Stimulated activated CD8-positive, alpha-beta memory T cell treated with anti-CD3 and anti-CD28 coated beads, Interleukin-2, amount 100 ng/mL, for 1 hour (primary cell): ENCODE data around the gene CYFIP1.

ENCODE experiments used
- DNase-seq, 2 donors: peaks; one replicate each; pipeline ENCODE4 v3.0.0-alpha.2; 2020; ENCODE audit warnings: low read depth in 2 of 2

Gene CYFIP1

GRCh38 chr15:22968366-22968765, 11.8 kb downstream of the CYFIP1 start:
- no peak for DNase-seq

- DNase-seq: no peak
Measured at GRCh38 chr15:22967084-22967770, 12.9 kb downstream of the CYFIP1 start.

DNA sequence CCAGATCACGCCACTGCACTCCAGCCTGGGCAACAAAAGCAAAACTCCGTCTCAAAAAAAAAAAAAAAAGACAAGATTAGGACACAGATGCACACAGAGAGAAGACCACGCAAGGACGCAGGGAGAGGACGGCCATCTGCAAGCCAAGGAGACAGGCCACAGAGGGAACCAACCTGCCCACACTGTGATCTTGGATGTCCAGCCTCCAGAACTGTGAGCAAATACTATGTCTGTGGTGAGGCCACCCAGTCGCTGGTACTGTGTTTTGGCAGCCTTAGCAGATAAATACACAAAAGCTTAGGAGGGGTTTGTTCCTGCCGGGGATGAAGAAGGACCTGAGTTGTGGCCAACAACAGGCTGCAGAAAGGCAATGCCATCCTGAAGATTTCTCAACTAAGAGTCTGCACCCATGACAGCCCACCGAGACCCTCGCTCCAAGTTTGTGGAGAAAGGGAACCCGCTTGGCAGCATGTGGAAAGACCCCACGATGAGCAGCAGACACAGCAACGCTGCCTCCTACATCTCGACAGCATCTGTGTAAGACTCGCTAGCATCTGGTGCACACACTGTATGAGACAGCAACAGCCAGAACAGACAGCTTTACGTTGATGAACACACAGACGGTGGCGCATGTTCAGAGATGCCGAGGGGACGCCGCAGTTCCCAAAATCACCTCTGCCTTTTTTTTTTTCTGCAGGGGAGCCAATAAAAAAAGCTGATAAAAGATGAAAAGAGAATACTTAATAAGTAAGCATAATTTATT, 13.7 kb downstream of the CYFIP1 start:
- DNase-seq: no peak

DNA sequence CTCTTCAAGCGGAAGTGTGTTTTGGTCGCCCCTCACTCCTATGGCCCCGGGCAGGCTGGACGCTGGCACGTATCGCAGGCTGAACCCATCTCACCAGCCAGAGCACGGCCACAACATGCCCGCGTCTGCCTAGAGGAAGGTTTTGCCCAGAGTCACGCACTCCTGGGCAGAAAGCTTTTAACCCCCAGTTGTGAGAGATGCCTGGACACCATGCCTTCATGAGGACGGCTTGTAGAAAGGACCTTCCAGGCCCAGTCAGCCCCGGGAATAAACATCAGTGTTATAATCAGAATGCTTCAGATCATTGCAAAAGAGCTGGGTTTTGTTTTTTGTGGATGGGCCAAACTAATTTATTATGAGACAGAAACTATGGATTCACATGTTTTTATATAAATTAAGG, 16.5 kb downstream of the CYFIP1 start:
- DNase-seq: no peak

DNA sequence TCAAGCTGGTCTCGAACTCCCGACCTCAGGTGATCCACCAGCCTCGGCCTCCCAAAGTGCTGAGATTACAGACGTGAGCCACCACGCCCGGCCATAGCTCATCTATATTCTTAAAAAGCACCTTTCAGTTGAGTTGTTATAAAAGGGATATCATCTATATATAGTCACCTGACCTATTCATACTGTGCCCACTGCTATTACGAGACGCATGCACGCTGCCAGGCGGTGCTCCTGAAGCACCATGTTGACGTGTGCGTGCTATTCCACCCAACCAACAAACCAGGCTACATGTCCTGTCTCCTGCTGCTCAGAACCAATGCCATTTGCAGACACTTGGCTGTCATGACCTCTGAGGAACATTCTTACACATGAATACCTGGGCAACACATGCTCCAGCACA, 17.6 kb downstream of the CYFIP1 start:
- DNase-seq: no peak

- DNase-seq: no peak
Measured at GRCh38 chr15:22961762-22962161, 18.4 kb downstream of the CYFIP1 start.

- DNase-seq: no peak
Measured at GRCh38 chr15:22960556-22960955, 19.6 kb downstream of the CYFIP1 start.

DNA sequence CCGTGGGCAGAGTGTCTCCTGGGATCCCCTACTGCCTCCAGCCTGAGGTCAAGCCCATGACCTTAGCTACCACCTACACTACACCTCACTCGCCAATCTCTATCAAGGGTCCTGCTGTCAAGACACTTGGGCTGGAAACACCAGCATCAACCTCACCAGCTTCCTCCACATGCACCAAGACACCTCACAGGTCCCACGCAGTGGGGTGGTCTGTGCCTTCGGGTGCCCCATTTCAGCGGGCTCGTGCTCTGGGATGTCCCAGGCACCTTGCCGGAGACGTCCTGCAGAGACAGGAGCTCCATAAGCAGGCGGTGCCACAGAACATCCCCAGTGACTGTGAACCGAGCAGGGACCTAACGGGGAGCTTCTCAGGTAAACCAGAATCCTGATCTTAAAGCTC, 20.0 kb downstream of the CYFIP1 start:
- no peak for DNase-seq

- no peak for DNase-seq
Measured at GRCh38 chr15:22959321-22960101, 20.7 kb downstream of the CYFIP1 start.

- no peak for DNase-seq
Measured at GRCh38 chr15:22958487-22959280, 21.5 kb downstream of the CYFIP1 start.

DNA sequence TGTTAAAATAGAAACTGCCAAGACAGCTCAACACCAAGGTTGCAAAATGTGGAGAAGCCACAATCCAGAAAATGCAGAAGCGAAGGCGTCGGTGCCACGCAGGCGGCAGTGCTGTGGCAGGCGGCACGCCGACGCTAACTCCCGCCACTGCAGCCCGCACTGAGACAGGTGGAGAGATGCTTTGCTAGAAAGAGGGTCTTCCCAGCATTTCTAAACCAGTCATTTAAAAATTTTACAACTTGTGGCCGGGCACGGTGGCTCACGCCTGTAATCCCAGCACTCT, 23.2 kb downstream of the CYFIP1 start:
- DNase-seq: no peak

GRCh38 chr15:22956257-22956977, 23.8 kb downstream of the CYFIP1 start:
- no peak for DNase-seq

- DNase-seq: no peak
Measured at GRCh38 chr15:22955544-22956119, 24.5 kb downstream of the CYFIP1 start.

DNA sequence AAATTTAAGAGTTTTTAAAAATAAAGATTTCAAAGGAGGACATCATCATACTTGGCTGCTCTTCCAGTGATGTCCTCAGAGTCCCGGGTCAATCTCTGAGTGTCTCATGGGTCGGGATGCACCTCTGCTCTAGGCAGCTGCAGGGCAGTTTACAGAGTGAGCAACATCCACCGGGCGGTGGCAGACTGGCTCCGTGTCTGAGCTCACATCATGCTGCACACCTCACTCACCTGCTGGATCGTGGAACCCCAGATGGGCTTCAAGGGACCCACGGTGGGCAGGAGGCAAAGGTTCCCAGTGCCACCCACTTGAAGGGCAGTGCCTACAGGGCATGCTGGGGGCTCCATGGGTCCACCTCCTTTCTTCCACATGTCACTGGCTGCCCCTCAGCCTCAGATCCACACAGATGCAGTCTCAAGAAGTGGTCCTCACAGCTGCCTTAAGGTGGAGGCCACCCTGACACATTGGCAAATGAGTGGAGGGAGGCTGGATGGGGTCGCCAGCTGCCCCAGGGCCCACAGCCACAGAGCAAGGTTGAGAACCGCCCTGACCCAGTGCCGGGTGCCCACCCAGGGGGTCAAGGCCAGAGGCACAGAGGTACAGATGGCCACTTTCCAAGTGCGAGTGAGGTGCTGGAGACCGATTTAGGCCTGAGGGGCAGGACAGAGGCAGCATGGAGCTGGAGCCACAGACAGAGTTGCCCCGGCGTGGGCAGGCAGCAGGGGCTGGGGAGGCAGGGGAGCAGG, 25.2 kb downstream of the CYFIP1 start:
- no peak for DNase-seq

- DNase-seq: no peak
Measured at GRCh38 chr15:22954326-22954725, 25.8 kb downstream of the CYFIP1 start.

- DNase-seq: no peak
Measured at GRCh38 chr15:22952796-22953579, 27.2 kb downstream of the CYFIP1 start.

DNA sequence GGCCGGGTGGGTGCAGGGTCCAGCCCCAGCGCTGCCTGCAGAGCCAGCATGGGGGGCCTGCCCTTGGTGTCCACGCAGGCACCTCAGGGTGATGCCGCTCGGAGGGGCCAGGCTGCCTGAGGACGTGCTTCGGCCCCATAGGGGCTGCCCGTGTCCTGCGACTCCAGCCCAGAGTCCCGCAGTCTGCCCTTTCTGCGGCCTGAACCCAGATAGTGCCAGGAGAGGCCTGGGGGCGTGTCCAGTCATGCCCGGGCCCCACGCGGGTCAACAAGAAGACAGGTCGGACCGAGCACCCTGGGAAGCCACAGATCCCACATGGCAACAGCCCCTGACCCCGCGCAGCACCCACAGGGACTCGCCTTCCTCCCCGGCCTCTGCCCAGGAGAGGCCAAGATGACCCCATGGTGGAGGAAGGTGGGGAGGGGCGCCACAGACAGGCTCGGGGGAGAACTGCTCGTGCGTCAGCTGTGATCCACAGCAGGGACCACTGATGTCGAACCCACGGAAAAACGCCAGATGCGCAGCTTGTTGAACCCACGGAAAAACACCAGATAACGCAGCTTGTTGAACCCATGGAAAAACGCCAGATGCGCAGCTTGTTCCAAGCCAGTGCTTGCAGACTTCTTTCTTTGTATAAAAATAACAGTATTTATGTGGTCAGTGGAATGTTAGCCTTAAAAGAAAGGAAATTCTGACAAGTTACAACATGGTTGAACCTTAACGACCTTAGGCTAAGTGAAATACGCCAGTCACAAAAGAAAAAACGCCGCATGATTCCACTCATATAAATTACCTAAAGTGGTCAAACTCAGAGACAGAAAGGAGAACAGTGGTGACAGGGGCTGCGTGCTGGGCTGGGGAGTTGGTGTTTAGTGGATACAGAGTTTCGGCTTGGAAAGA, 28.5 kb downstream of the CYFIP1 start:
- no peak for DNase-seq

- no peak for DNase-seq
Measured at GRCh38 chr15:22951031-22951380, 29.2 kb downstream of the CYFIP1 start.
